ENCODE measurements around the gene RNF138.

RNF138 gene

GRCh38 chr18:32057624-32058165, 34.0 kb upstream of the RNF138 start:
- no peaks in the 10 kb centered on the region for H3K36me3 ChIP-seq (ENCODE audit: control insufficient read depth, insufficient read depth, low read length)
- DNase-seq (ENCODE audit: extremely low read depth, insufficient read length) = no peak
- TF ChIP-seq CTCF (IDR thresholded peaks at IDR 0.05; ENCODE audit: insufficient read depth, low read length, poor library complexity, severe bottlenecking) = no peak
- H3K27me3 ChIP-seq (replicated peaks; ENCODE audit: control insufficient read depth, insufficient read depth, low read length) = no peaks in the 10 kb centered on the region
- no peak overlapping the region for H3K4me3 ChIP-seq (replicated peaks; ENCODE audit: low read depth, low read length)

- Histone ChIP-seq H3K36me3 (ENCODE audit: control insufficient read depth, insufficient read depth, low read length) (no peaks in the 10 kb centered on the region), H3K4me3 (replicated peaks; ENCODE audit: low read depth, low read length) (no peak overlapping the region), H3K27me3 (replicated peaks; ENCODE audit: control insufficient read depth, insufficient read depth, low read length) (no peaks in the 10 kb centered on the region)
- TF ChIP-seq CTCF (IDR thresholded peaks at IDR 0.05; ENCODE audit: insufficient read depth, low read length, poor library complexity, severe bottlenecking) = no peak
- no peak for DNase-seq (ENCODE audit: extremely low read depth, insufficient read length)
Observed at GRCh38 chr18:32060026-32060425, 31.6 kb upstream of the RNF138 start.

- no peak for TF ChIP-seq CTCF (IDR thresholded peaks at IDR 0.05; ENCODE audit: insufficient read depth, low read length, poor library complexity, severe bottlenecking)
- Histone ChIP-seq H3K36me3 (ENCODE audit: control insufficient read depth, insufficient read depth, low read length) (no peaks in the 10 kb centered on the region), H3K4me3 (replicated peaks; ENCODE audit: low read depth, low read length) (no peak overlapping the region)
Observed at GRCh38 chr18:32067375-32068167, 24.1 kb upstream of the RNF138 start.

GRCh38 chr18:32072321-32072720, 19.4 kb upstream of the RNF138 start:
- H3K27me3 ChIP-seq (replicated peaks; ENCODE audit: control insufficient read depth, insufficient read depth, low read length) = no peaks in the 10 kb centered on the region

More at GRCh38 chr18:32067375-32068167, 24.1 kb upstream of the RNF138 start:
- no peak for DNase-seq (ENCODE audit: extremely low read depth, insufficient read length)
- no peaks in the 10 kb centered on the region for H3K27me3 ChIP-seq (replicated peaks; ENCODE audit: control insufficient read depth, insufficient read depth, low read length)

GRCh38 chr18:32074206-32074605, 17.5 kb upstream of the RNF138 start:
- H3K36me3 ChIP-seq (ENCODE audit: control insufficient read depth, insufficient read depth, low read length) = no peaks in the 10 kb centered on the region
- H3K4me3 ChIP-seq (replicated peaks; ENCODE audit: low read depth, low read length) = no peak overlapping the region
- TF ChIP-seq CTCF (IDR thresholded peaks at IDR 0.05; ENCODE audit: insufficient read depth, low read length, poor library complexity, severe bottlenecking) = no peak
- no peak for DNase-seq (ENCODE audit: extremely low read depth, insufficient read length)
- H3K27me3 ChIP-seq (replicated peaks; ENCODE audit: control insufficient read depth, insufficient read depth, low read length) = no peaks in the 10 kb centered on the region

More at GRCh38 chr18:32072321-32072720, 19.4 kb upstream of the RNF138 start:
- H3K36me3 ChIP-seq (ENCODE audit: control insufficient read depth, insufficient read depth, low read length) = no peaks in the 10 kb centered on the region
- DNase-seq (ENCODE audit: extremely low read depth, insufficient read length) = no peak
- no peak overlapping the region for H3K4me3 ChIP-seq (replicated peaks; ENCODE audit: low read depth, low read length)
- TF ChIP-seq CTCF (IDR thresholded peaks at IDR 0.05; ENCODE audit: insufficient read depth, low read length, poor library complexity, severe bottlenecking) = peak; percentile 55
